ENCODE data around the gene TNK1. TPM values are rescaled to one million over a fixed set of nuclear protein-coding genes. Genes with fewer than 3 reads are reported as not detected.
"Not testable (repeated sequence)": the region's sequence is repeated elsewhere in the genome, so short reads cannot be mapped to it uniquely, and the experiment has no call there.

TNK1 gene
- total RNA-seq, 2 donors from 2014 or later: 22.2 to 24.9 TPM

DNA sequence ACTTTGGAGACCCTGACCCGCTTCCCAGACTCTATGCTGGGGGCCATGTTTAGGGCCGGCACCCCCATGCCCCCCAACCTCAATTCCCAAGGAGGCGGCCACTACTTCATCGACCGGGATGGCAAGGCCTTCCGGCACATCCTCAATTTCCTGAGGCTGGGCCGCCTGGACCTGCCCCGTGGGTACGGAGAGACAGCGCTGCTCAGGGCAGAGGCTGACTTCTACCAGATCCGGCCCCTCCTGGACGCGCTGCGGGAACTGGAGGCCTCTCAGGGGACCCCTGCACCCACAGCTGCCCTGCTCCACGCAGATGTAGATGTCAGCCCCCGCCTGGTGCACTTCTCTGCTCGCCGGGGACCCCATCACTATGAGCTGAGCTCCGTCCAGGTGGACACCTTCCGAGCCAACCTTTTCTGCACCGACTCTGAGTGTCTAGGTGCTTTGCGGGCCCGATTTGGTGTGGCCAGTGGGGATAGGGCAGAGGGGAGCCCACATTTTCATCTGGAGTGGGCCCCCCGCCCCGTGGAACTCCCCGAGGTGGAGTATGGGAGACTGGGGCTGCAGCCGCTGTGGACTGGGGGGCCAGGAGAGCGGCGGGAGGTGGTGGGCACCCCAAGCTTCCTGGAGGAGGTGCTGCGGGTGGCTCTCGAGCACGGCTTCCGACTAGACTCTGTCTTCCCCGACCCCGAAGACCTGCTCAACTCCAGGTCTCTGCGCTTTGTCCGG, 27.8 kb upstream of the TNK1 start:
- intact Hi-C loops (cut with DNase I, micrococcal nuclease): loop anchor here (10.0 kb wide), 2 partner anchors 82 to 222 kb away; partner anchors contain the start of genes CD68 (in 1 of the 2), FGF11 (in 1 of the 2) and TMEM102 (in 1 of the 2)
- ATAC-seq (no peak), DNase-seq (no peak)

DNA sequence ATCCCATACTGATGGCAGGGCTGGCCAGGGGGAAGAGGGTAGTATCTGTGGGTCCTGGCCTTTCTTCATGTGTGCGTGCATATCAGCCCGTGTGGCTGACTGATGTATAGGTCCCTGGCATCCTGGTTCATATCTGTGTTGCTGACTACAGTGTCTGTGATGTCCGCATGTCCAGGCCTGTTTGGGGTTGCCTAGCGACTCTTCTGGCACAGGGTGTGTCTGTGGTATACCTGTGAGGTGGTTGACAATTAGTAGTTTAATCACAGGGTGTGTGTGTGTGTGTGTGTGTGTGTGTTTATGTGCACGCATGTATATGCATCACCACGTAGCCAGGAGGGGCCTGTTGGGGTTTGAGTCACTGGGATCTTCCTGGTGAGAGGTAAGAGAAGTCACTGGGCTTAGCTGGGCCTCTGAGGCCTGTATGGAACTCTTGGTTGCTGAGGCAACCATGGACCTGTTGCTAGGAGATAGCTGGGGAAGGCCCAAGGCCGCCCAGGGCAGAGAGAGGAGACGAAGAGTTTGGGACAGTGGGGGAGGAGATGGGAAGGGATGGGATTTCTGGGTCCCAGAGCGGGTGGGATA, 26.5 kb upstream of the TNK1 start:
- no peak for ATAC-seq
- intact Hi-C loops (cut with DNase I, micrococcal nuclease): loop anchor here (10.0 kb wide), 2 partner anchors 80 to 220 kb away; partner anchors contain the start of genes CD68 (in 1 of the 2), FGF11 (in 1 of the 2) and TMEM102 (in 1 of the 2)
- DNase-seq: no peak

DNA sequence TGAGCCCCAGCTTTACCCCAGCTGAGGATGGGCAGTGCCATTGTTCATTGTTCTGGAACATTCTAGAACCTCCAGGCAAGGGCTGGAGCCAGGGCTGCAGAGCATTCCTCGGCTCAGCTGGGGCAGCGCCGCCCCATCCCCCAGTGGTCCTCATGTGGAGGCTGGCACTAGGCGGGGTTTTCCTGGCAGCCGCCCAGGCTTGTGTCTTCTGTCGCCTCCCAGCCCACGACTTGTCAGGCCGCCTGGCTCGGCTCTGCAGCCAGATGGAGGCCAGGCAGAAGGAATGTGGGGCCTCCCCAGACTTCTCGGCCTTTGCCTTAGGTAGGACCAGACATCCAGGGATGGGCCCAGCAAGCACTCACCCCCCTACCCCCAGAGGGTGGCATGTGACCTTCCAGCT, 25.8 kb upstream of the TNK1 start, which contains the start of gene TMEM95:
TSS of gene TMEM95 (plus strand) at position 104 of the 400 bp plus-strand sequence. CDS start at position 153, 49 bp downstream.
- no peak for DNase-seq
- intact Hi-C loops (cut with DNase I, micrococcal nuclease): loop anchor here (10.0 kb wide), 2 partner anchors 80 to 220 kb away; partner anchors contain the start of genes CD68 (in 1 of the 2), FGF11 (in 1 of the 2) and TMEM102 (in 1 of the 2)
- ATAC-seq: no peak

DNA sequence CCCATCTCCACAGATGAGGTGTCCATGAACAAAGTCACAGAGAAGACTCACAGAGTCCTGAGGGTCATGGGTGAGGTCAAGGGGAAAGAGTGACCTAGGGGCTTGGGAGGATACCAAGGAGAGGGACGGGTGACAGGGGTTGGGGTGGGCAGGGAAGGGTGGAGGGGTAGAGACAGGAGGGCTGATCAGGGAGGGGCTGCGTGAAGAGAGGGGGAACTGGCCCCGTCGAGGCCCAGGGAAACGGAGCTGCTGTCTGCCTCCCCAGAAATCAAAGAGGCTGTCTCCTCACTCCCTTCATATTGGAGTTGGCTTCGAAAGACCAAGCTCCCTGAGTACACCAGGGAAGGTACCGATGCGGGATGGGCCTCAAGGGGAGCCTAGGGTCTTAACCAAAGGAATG, 25.3 kb upstream of the TNK1 start:
- no peak for ATAC-seq
- no peak for DNase-seq
- intact Hi-C loops (cut with DNase I, micrococcal nuclease): loop anchor here (10.0 kb wide), 2 partner anchors 79 to 219 kb away; partner anchors contain the start of genes CD68 (in 1 of the 2), FGF11 (in 1 of the 2) and TMEM102 (in 1 of the 2)

DNA sequence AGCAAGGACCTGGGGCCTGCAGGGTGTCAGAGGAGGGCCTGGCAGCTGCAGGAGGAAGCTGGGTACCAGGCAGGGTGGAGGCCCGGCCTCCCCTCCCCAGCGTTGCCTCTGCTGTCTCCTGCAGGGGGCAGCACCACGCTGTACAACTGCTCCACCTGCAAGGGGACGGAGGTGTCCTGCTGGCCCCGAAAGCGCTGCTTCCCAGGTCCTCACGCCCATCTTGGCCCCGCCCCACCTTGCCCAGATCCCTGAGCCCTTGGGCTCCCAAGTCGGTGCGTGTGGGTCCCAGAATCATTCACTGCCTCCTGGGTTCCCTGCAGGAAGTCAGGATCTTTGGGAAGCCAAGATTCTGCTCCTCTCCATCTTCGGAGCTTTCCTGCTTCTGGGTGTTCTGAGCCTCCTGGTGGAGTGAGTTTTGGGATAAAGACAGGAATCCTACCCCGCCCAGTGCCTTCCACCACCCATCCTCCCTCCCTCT, 24.8 kb upstream of the TNK1 start:
- ATAC-seq (peak; percentile 53), DNase-seq (peak; percentile 83 to 90)
- intact Hi-C loops (cut with DNase I, micrococcal nuclease): loop anchor here (10.0 kb wide), 2 partner anchors 79 to 219 kb away; partner anchors contain the start of genes CD68 (in 1 of the 2), FGF11 (in 1 of the 2) and TMEM102 (in 1 of the 2)

DNA sequence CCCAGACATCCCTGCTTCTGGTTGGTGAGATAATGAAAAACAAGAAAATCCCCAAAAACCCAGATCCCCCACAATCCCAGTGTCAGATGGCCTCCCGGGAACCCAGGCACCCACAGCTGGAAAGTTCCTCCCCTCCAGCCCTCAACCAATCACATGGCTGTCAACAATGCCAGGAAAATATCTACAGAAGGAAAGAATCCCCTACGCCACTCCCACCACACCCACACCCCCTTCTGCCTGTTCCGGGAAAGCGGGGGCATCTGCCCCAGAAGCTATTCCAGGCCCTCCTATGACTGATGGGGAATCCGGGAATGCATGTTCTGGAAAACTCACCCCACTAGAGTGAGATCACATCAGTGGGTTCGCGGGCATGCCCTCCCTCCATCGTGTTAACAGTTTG, 24.1 kb upstream of the TNK1 start:
- DNase-seq (no peak), ATAC-seq (no peak)
- intact Hi-C loops (cut with DNase I, micrococcal nuclease): loop anchor here (10.0 kb wide), 2 partner anchors 78 to 218 kb away; partner anchors contain the start of genes CD68 (in 1 of the 2), FGF11 (in 1 of the 2) and TMEM102 (in 1 of the 2)

DNA sequence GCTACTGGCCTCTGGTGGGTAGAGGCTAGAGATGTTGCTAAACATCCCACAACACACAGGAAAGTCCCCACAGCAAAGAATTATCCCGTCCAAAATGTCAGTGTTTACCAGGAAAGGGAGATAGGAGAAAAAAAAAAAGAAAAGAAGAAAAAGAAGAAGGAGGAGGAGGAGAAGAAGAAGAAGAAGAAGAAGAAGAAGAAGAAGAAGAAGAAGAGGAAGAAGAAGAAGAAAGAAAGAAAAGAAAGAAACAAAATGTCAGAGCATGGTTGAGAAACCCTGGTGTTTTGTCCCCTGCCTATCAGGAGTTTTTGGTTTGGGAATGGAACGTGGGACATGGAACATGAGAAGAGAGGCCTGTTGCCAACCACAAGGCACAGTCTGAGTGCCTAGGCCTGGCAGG, 23.5 kb upstream of the TNK1 start:
- DNase-seq (no peak), ATAC-seq (no peak)
- intact Hi-C loops (cut with DNase I, micrococcal nuclease): loop anchor here (10.0 kb wide), 2 partner anchors 77 to 217 kb away; partner anchors contain the start of genes CD68 (in 1 of the 2), FGF11 (in 1 of the 2) and TMEM102 (in 1 of the 2)

DNA sequence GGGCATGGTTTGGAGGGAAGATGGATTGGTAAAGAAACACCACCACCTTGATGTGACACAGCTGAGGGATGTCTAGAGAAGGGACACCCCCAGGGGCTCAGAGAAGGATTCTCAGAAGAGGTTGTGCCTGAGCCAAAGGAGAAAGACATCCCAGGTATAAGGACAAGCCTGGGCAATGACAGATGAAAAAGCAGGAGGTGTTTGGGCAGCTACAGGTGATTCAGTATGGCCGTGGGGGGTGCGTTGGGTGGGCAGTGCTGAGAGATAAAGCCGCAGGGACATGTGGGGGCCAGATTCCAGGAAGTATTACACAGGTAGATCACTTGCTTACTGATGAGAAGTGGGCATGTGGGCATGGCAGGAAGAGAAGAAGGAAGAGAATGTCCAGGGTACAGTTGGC, 19.0 kb upstream of the TNK1 start:
- no peak for ATAC-seq
- intact Hi-C loops (cut with DNase I, micrococcal nuclease): no loop called here
- no peak for DNase-seq

DNA sequence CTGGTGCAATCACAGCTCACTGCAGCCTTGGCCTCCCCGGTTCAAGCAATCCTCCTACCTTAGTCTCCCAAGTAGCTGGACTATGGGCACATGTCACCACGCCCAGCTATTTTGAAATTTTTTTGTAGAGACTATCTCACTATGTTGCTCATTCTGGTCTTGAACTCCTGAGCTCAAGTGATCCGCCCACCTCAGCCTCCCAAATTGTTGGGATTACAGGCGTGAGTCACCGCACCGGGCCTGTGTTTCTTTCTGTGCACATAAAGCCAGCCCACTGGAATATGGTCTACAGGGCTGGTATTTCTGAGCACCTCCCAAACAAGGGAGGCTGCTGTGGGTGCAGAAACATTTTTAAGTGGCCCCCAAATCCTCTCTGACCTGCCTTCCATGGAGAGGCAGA, 17.6 kb upstream of the TNK1 start:
- DNase-seq: no peak
- intact Hi-C loops (cut with DNase I, micrococcal nuclease): no loop called here
- no peak for ATAC-seq

DNA sequence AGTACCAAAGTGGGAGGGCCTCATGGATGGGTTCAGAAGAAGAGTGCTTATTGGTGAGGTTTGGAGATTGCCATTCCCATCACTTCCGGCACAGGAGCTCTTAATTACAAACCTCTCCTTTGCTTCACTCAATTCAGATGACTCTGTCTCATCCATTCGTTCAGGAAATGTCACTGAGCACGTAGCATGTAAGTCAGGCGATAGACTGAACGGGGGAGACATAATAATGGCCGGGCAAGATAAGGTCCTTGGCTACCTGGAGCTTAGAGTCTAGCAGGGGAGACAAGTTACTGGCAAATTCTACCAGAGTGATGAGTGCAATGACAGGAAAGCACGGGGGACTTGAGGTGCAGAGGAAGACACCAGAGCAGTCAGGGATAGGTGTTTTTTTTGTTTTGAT, 14.9 kb upstream of the TNK1 start:
- ATAC-seq; DNase-seq; intact Hi-C loops (cut with DNase I, micrococcal nuclease): not testable (repeated sequence)

DNA sequence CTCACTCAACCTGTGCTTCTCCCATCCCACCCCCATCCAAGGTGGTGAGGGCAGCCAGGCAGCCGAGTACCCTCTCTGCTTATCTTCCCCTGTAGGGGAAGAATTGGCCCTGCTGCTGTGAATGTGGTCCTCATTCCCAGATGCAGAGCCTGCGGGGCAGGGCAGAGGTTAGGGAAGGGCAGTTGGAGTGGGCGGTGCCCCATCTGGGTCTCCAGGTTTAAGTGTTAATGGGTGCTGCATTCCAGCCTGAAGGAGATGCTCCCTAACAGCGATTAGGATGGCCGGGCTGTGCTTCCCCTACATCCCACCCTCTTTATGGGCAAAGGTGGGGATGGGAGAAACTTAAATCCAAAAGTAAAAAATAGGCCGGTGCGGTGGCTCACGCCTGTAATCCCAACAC, 13.8 kb upstream of the TNK1 start:
- intact Hi-C loops (cut with DNase I, micrococcal nuclease): no loop called here
- ATAC-seq (no peak), DNase-seq (no peak)

DNA sequence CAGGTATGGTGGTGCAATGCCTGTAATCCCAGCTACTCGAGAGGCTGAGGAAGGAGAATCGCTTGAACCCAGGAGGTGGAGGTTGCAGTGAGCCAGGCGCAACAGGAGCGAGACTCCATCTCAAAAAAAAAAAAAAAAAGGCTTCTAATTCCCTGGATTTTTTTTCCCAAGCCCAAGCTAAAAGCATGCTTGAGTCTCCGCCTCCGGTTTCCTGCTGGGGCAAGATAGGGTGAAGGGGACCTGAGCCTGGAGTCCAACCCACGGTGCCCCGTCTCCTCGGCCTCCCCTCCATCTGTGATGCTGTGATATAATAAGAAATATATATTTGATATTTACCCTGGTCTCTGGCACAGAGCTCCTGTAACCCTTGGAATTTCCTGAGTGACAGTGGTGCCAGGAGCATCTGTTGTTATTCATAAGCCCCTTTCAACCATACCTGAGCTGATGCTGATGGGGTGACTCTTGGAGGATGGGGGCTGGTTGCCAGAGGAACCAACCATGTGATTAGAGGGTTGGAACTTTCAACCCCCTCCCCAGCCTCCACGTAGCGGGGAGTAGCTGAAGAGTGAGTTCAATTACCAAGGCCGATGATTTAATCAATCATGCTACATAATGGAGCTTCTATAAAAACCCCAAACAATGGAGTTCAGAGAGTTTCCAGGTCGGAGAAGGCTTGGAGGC, 12.8 kb upstream of the TNK1 start:
- intact Hi-C loops (cut with DNase I, micrococcal nuclease): no loop called here
- ATAC-seq (no peak), DNase-seq (no peak)

DNA sequence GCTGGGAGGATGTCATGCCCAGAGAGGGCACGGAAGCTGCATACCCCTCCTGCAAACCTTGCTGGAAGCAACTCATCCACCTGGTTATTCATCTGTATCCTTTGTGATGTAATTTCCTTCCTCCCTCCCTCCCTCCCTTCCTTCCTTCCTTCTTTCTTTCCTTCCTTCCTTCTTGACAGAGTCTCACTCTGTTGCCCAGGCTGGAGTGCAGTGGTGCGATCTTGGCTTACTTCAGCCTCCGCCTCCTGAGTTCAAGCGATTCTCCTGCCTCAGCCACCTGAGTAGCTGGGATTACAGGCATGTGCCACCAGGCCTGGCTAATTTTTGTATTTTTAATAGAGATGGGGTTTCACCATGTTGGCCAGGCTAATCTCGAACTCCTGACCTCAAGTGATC, 12.3 kb upstream of the TNK1 start:
- intact Hi-C loops (cut with DNase I, micrococcal nuclease); DNase-seq; ATAC-seq: not testable (repeated sequence)

DNA sequence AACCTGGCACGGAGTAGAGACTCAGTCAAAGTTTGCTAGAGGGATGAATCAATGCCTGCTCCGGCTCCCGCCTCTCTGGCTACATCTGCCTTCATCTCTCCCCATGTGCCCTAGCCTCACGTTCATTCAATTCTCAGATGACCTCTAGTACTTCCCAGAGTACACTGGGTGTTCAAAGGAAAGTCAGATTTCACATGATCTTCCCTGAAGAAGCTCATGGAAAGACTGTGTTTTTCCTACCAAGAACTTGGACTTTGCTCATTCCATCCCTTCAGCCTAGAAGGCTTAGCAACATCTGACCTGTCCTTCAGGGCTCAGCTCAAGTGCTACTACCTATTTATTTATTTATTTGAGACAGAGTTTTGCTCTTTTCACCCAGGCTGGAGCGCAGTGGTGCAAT, 11.1 kb upstream of the TNK1 start:
- DNase-seq (no peak), ATAC-seq (no peak)
- intact Hi-C loops (cut with DNase I, micrococcal nuclease): no loop called here

DNA sequence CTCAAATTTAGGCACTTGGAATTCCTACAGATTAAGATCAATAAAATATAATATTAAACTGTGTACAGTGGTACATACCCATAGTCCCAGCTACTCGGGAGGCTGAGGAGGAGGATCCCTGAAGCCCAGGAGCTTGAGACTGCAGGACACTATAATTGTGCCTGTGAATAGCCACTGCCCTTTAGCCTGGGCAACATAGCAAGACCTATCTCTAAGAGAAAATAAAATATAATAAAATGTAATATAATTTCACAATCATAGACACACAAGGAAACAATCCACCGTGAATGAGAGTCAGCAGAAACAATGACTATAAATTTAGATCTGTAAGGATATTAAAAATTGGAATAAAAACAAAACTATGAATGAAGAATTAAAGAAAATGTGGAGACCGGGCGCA, 10.0 kb upstream of the TNK1 start:
- DNase-seq: no peak
- peak; percentile 75 for ATAC-seq
- intact Hi-C loops (cut with DNase I, micrococcal nuclease): no loop called here

DNA sequence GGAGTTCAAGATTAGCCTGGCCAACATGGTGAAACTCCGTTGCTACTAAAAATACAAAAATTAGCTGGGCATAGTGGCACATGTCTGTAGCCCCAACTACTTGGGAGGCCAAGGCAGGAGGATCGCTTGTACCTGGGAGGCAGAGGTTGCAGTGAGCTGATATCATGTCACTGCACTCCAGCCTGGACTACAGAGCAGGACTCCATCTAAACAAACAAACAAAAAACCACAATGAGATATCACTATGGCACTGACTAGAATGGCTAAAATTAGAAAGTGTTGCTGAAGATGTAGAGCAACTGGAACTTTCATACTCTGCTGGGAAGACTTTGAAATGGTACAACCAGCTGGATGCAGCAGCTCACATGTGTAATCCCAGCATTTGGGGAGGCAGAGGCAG, 6.5 kb upstream of the TNK1 start:
- ATAC-seq (no peak), DNase-seq (no peak)

DNA sequence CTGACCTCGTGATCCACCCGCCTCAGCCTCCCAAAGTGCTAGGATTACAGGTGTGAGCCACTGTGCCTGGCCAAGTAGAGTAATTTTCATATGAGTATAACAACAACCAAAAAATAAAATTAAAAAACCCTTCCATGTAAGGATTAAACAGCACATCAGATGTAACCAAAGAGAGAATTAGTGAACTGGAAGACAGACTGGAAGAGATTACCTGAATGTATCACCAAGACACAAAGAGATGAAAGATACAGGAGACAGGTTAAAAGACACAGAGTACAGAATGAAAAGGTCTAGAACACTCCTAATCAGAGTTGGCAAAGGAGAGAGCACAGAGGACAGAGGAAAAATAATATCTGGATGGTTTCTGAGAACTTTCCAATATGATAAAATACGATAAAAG, 1.8 kb upstream of the TNK1 start:
- DNase-seq (no peak), ATAC-seq (no peak)
- intact Hi-C loops (cut with DNase I, micrococcal nuclease): no loop called here

More for the DNA sequence above, 6.5 kb upstream of the TNK1 start:
- intact Hi-C loops (cut with DNase I, micrococcal nuclease): no loop called here

DNA sequence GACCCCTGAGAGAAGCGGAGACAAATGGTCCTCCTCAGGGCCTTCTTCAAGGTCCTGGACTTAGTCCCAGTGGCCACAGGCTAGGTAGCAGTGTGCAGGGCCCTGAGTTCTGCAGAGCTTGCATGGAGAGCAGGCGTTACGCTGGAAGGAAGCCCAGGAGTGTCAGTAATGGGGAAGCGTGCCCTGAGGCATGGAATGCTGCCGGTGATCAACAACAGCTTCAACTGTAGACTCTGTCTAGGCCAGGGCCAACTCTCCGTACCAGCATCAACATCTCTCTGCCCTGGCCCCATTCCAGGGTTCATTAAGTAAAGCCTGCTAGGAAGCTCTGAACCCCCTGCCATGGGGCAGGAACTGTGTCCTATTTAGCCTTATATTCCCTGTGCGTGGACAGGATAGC, 568 bp upstream of the TNK1 start:
- peak; percentile 43 for ATAC-seq
- peak; percentile 45 to 70 for DNase-seq
- intact Hi-C loops (cut with DNase I, micrococcal nuclease): no loop called here

DNA sequence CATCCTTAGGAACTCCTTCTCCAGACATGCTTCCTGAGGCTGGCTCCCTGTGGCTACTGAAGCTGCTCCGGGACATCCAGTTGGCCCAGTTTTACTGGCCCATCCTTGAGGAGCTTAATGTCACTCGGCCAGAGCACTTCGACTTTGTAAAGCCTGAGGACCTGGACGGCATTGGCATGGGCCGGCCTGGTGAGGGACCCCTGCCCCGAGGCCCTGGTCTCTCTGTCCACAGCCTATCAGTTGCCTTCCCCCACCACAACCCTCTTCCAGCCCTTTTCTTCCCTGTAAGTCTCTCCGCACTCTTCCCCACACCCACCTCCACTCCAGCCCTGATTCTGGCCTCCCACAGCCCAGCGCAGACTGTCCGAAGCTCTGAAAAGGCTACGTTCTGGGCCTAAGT, 2.0 kb downstream of the TNK1 start:
- intact Hi-C loops (cut with DNase I, micrococcal nuclease): no loop called here
- ATAC-seq (no peak), DNase-seq (no peak)
